GM18511 (cell line): Measurements from ENCODE around the gene MAP3K20.
"Not testable (repeated sequence)": the region's sequence is repeated elsewhere in the genome, so short reads cannot be mapped to it uniquely, and the experiment has no call there.

Experiments used
- ATAC-seq: cut with Tn5 transposase; IDR thresholded peaks from one replicate; pipeline ENCODE4 v1.9.1; 2021; ENCODE audit warnings: mild to moderate bottlenecking, moderate library complexity; ENCODE audit not compliant: unreplicated experiment

The MAP3K20 gene

GRCh38 chr2:173153301-173153885 lies 77.7 kb downstream of the MAP3K20 start:
- ATAC-seq = no peak

DNA sequence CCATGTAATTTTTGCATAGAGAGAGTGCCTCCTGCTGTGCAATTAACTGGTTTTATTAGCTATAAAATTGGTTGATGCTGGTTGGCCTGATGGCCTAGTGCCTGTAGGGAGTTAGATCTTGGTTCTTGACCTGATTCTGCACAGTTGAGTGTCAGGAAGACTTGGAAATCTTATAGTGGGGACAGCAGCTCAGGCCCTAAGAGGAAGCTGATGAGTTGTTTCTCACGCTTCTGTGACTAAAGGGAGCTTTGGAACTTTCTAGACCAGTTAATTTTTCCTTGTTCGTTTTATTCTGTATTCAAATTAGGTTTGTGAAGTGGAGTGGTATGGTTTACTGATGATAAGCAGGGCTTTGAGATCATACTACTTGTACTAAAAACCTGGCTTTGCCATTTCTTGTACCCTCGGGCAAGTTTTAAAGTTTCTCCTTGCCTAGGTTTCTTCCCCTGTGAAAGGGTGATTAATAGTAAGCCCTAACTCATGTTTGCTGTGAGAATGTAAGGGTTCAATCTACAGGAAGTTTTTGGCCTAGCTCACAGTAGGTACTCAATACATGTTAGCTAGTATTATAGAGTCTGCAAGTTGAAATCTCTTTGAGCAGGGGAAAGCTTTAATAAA lies 82.1 kb downstream of the MAP3K20 start:
- ATAC-seq = no peak

GRCh38 chr2:173159791-173160463 lies 84.3 kb downstream of the MAP3K20 start:
- ATAC-seq = no peak

GRCh38 chr2:173160618-173161017 lies 85.0 kb downstream of the MAP3K20 start:
- no peak for ATAC-seq

DNA sequence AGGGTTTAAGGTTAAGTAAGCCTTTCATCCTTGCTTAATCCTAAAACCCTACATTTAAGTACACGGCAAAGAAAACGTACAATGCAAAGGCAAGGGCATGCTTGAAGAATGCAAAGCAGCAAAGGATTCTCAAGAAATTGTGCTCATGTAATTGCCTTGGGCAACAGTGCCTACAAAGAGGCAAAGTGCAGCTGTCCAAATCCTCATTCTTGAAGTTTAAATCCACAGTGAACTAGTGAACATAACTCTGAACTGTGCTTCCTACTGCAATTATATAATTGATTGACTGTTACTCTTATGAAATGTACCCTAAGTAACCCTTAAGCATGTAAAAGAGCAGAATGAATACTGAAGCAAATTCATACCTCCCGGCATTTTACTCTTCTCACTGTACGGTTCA lies 85.4 kb downstream of the MAP3K20 start:
- no peak for ATAC-seq

- no peak for ATAC-seq
Measured at GRCh38 chr2:173161507-173161906, 85.9 kb downstream of the MAP3K20 start.

DNA sequence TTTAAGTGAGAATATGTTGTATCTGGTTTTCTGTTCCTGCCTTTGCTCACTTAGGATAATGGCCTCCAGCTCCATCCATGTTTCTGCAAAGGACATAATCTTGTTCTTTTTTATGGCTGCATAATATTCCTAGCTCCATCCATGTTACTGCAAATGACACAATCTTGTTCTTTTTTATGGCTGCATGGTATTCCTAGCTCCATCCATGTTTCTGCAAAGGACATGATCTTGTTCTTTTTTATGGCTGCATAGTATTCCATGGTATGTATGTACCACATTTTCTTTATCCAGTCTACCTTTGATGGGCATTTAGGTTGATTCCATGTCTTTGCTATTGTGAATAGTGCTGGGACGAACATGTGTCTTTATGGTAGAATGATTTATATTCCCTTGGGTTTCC lies 87.7 kb downstream of the MAP3K20 start:
- not testable (repeated sequence) for ATAC-seq

DNA sequence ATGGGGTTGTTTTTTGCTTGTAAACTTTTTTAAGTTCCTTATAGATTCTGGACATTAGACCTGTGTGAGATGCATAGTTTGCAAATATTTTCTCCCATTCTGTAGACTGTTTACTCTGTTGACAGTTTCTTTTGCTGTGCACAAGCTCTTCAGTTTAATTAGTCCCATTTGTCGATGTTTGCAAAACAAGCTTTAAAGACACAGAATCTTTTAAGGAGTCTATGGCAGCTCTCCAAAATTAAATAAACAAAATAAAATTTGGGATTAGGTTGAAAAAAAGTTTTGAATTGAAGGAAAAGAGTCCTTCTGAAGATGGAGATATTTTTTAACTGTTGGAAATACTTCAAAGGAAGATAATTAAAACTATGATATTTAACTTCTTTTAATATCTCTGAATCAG lies 88.8 kb downstream of the MAP3K20 start:
- no peak for ATAC-seq

DNA sequence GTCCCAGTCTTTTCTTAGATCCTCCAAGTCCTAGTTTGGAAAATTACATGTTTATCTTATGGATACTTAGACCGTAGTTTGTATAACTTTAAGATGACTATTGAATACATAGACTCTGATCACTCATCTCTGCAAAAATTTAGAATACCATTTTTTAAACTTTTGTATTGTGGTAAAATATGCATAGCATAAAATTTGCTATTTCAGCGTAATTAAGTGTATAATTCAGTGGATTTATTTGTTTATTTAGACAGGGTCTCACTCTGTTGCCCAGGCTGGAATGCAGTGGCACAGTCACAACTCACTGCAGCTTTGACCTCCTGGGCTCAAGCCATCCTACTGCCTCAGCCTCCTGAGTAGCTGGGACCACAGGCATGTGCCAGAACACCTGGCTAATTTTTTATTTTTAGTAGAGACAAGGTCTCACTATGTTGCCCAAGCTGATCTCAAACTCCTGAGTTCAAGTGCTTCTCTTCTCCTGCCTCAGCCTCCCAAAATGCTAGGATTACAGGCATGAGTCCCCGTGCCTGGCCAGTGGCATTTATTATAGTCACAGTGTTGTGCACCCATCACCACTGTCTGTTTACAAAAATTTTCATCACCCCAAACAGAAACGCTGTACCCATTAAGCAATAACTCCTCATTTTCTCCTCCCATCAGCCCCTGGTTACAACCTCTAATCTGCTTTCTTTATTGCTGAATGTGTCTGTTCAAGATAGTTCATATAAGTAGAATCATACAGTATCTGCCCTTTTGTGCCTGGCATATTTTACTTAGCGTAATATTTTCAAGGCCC lies 90.0 kb downstream of the MAP3K20 start:
- no peak for ATAC-seq

- ATAC-seq = no peak
Measured at GRCh38 chr2:173171321-173171720, 95.7 kb downstream of the MAP3K20 start.

DNA sequence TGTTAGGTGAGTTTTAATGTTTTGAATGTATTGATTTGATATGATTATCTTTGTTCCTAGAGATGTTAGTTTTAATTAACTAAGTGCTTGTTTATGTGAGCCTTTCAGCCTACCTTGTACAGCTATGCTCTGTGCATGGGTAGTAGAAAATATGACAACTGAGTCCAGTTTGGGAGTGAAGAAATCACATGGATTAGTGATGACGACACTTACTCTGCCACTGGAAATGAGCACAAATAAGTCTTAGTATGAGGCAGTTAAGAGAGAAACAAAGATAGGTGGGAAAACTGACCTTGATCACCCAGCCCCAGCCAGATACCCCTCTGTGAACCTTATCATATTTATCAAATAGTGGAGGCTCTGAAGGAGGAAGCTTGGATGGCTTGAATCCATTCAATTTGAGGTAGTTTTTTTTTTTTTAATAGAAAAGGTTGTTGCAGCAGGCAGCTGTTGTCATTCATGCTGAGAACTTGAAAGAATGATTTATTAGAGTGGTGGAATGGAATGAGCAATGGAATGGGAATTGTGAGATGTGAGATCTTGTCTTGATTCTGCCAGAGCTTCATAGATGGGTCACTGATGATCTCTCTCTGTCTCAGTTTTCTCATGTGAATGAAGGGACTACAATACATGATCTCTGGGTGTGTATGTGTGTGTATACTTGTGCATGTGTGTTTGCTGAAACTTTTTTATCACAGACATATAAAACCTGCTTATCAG lies 96.4 kb downstream of the MAP3K20 start:
- ATAC-seq = no peak

- ATAC-seq = not testable (repeated sequence)
Measured at GRCh38 chr2:173174339-173174738, 98.7 kb downstream of the MAP3K20 start.

- no peak for ATAC-seq
Measured at GRCh38 chr2:173175222-173175621, 99.6 kb downstream of the MAP3K20 start.

- ATAC-seq = no peak
Measured at GRCh38 chr2:173181982-173182381, 106.3 kb downstream of the MAP3K20 start.

- no peak for ATAC-seq
Measured at GRCh38 chr2:173184031-173185004, 108.7 kb downstream of the MAP3K20 start.

- no peak for ATAC-seq
Measured at GRCh38 chr2:173185437-173185836, 109.8 kb downstream of the MAP3K20 start.

GRCh38 chr2:173187941-173188788 lies 112.5 kb downstream of the MAP3K20 start:
- no peak for ATAC-seq

- ATAC-seq = no peak
Measured at GRCh38 chr2:173191601-173192000, 116.0 kb downstream of the MAP3K20 start.

GRCh38 chr2:173192071-173192470 lies 116.4 kb downstream of the MAP3K20 start:
- no peak for ATAC-seq
